Keratinocyte (primary cell): Measurements from ENCODE around the gene TUBGCP6. TPM values are rescaled to one million over a fixed set of nuclear protein-coding genes. Genes with fewer than 3 reads are reported as not detected.

Source experiments
- DNase-seq: peaks from one replicate; pipeline ENCODE4 v3.0.0-alpha.2; 2011; ENCODE audit warnings: low read depth, missing footprints, low spot score
- FAIRE-seq: peaks from 2 replicates; lab custom pipeline; 2011; peaks lifted over from hg19 to GRCh38; lab: Jason Lieb, UNC
- H2AFZ ChIP-seq: 2 replicates; pipeline ENCODE4 v1.6.0; 2012; ENCODE audit warnings: low read length, control low read depth, inconsistent platforms; ENCODE audit not compliant: control insufficient read depth
- H3K27ac ChIP-seq: 2 replicates; pipeline ENCODE4 v1.5.1; 2011; ENCODE audit warnings: low read length; ENCODE audit not compliant: control insufficient read depth, insufficient read depth
- H3K27me3 ChIP-seq: 3 replicates; pipeline ENCODE4 v1.6.0; 2011; ENCODE audit warnings: low read length; ENCODE audit not compliant: control insufficient read depth, insufficient read depth; ENCODE audit errors: extremely low read depth
- H3K36me3 ChIP-seq, 2 experiments: 2 replicates in 1 of 2; 3 replicates in 1 of 2; pipeline ENCODE4 v1.5.1; 2011; ENCODE audit warnings: low read length in 2 of 2, mild to moderate bottlenecking in 1 of 2; ENCODE audit not compliant: control insufficient read depth in 2 of 2, insufficient read depth in 2 of 2; ENCODE audit errors: extremely low read depth in 1 of 2
- H3K4me1 ChIP-seq: 3 replicates; pipeline ENCODE4 v1.5.1; 2011; ENCODE audit warnings: low read length; ENCODE audit not compliant: control insufficient read depth, insufficient read depth; ENCODE audit errors: extremely low read depth
- H3K4me2 ChIP-seq: 3 replicates; pipeline ENCODE4 v1.6.0; 2011; ENCODE audit warnings: low read depth, low read length; ENCODE audit not compliant: control insufficient read depth, insufficient read depth; ENCODE audit errors: extremely low read depth
- H3K4me3 ChIP-seq, 3 experiments: fragments of 200-600 bp in 1 of 3; sonication (generic) in 1 of 3; 2 replicates in 2 of 3; 3 replicates in 1 of 3; pipeline ENCODE4 v1.5.1; 2011 to 2016; ENCODE audit warnings: low read length in 3 of 3, mild to moderate bottlenecking in 3 of 3, control low read depth in 2 of 3, inconsistent platforms in 1 of 3, low read depth in 1 of 3, mixed read lengths in 1 of 3, mixed run types in 1 of 3, moderate library complexity in 1 of 3; ENCODE audit not compliant: control insufficient read depth in 2 of 3, insufficient read depth in 2 of 3; ENCODE audit errors: extremely low read depth in 1 of 3
- H3K79me2 ChIP-seq: 2 replicates; pipeline ENCODE4 v1.6.0; 2012; ENCODE audit warnings: low read length; ENCODE audit not compliant: control insufficient read depth, insufficient read depth
- H3K9ac ChIP-seq: 3 replicates; pipeline ENCODE4 v1.6.0; 2011; ENCODE audit warnings: low read length; ENCODE audit not compliant: control insufficient read depth, insufficient read depth; ENCODE audit errors: extremely low read depth
- H3K9me1 ChIP-seq: 3 replicates; pipeline ENCODE4 v1.6.0; 2011; ENCODE audit warnings: low read length; ENCODE audit not compliant: control insufficient read depth, insufficient read depth; ENCODE audit errors: extremely low read depth
- H3K9me3 ChIP-seq: 2 replicates; pipeline ENCODE4 v1.5.1; 2012; ENCODE audit warnings: low read depth, low read length; ENCODE audit not compliant: control insufficient read depth
- H4K20me1 ChIP-seq: 3 replicates; pipeline ENCODE4 v1.6.0; 2011; ENCODE audit warnings: low read length; ENCODE audit not compliant: control insufficient read depth, insufficient read depth; ENCODE audit errors: extremely low read depth
- EZH2 ChIP-seq: IDR thresholded peaks from one replicate; pipeline ENCODE4 v1.6.1; 2012; ENCODE audit warnings: inconsistent platforms, mild to moderate bottlenecking, low read length, moderate library complexity
- dilution Hi-C: fragments of 300-500 bp; cut with MboI; formaldehyde crosslinking; loops from one replicate; pipeline ENCODE4 v1.7.0; 2020; ENCODE audit warnings: low sequenced_read_pairs; ENCODE audit not compliant: extremely low pct_ligation_motif_present
- polyA plus RNA-seq, 5 experiments: library from polyadenylated mRNA; depleted of rRNA in 3 of 5; stranded (reverse) in 3 of 5; stranded (forward) in 1 of 5; unstranded in 1 of 5; fragments of >200 nt; gene quantifications; 1 replicate in 1 of 5; 2 replicates in 3 of 5; 3 replicates in 1 of 5; pipeline versions ENCODE4 v1.2.1 to v1.2.3, GENCODE V29; 2011 to 2012; ENCODE audit warnings: missing spikeins in 2 of 5, low read depth in 1 of 5, low replicate concordance in 1 of 5
- TF ChIP-seq, protein P1 (sequence below), 3 experiments: IDR thresholded peaks in 1 of 3; conservative IDR thresholded peaks in 1 of 3; optimal IDR thresholded peaks in 1 of 3; 2 replicates in 2 of 3; 3 replicates in 1 of 3; pipeline versions ENCODE3 to v1.5.1; 2011; ENCODE audit warnings: low read length in 3 of 3, mild to moderate bottlenecking in 3 of 3, moderate library complexity in 2 of 3, control low read depth in 1 of 3, inconsistent platforms in 1 of 3; ENCODE audit not compliant: insufficient read depth in 2 of 3; ENCODE audit errors: extremely low read depth in 1 of 3

TUBGCP6 gene
- polyA plus RNA-seq, 1 donor (not counting 4 experiments of a cell fraction or from before 2014, with no cell fraction given), result 10.1 TPM

DNA sequence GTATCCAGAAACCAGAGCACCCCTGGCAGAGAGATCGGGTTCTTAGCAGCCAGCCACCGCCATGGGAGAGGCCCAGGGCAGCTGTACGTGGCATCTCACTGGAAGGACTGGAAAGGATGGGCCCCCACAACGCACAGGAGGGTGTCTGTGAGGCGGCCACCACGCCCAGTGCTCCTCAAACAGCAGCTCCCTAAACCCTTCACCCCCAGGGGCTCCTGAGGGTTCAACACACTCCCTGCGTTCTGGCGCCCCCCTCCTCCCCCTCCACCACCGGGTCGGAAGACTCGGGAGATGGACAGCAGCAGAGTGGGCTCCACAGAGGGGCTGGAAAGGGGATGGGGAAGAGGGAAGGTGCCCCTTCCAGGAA is 15.6 kb upstream of the TUBGCP6 start:
- Histone ChIP-seq H3K4me2 (peak overlapping the region; percentile 63), H3K27me3 (no peaks in the 10 kb centered on the region), H2AFZ (peak overlapping the region; percentile 40), H3K9me3 (no peaks in the 10 kb centered on the region), H4K20me1 (no peaks in the 10 kb centered on the region), H3K9ac (peak overlapping the region; percentile 62), H3K9me1 (no peaks in the 10 kb centered on the region), H3K79me2 (no peaks in the 10 kb centered on the region), H3K4me3 (peak overlapping the region; percentile 29 to 57 (median 42)), H3K36me3 (peaks cover 0 to 2% of the 10 kb centered on the region in 2 experiments), H3K4me1 (peaks cover 14% of the 10 kb centered on the region), H3K27ac (no peak overlapping the region)
- no peak for FAIRE-seq
- TF ChIP-seq EZH2, result no peak
- TF ChIP-seq, protein P1, sequence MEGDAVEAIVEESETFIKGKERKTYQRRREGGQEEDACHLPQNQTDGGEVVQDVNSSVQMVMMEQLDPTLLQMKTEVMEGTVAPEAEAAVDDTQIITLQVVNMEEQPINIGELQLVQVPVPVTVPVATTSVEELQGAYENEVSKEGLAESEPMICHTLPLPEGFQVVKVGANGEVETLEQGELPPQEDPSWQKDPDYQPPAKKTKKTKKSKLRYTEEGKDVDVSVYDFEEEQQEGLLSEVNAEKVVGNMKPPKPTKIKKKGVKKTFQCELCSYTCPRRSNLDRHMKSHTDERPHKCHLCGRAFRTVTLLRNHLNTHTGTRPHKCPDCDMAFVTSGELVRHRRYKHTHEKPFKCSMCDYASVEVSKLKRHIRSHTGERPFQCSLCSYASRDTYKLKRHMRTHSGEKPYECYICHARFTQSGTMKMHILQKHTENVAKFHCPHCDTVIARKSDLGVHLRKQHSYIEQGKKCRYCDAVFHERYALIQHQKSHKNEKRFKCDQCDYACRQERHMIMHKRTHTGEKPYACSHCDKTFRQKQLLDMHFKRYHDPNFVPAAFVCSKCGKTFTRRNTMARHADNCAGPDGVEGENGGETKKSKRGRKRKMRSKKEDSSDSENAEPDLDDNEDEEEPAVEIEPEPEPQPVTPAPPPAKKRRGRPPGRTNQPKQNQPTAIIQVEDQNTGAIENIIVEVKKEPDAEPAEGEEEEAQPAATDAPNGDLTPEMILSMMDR (optimal IDR thresholded peaks at IDR 0.05 in 1 of 3, IDR thresholded peaks at IDR 0.05 in 1 of 3, conservative IDR thresholded peaks at IDR 0.05 in 1 of 3; ENCODE audit: extremely low read depth in 1 of 3, insufficient read depth in 2 of 3, low read length in 3 of 3), result no peak
- DNase-seq, result no peak
- dilution Hi-C loops, result no loop called here

DNA sequence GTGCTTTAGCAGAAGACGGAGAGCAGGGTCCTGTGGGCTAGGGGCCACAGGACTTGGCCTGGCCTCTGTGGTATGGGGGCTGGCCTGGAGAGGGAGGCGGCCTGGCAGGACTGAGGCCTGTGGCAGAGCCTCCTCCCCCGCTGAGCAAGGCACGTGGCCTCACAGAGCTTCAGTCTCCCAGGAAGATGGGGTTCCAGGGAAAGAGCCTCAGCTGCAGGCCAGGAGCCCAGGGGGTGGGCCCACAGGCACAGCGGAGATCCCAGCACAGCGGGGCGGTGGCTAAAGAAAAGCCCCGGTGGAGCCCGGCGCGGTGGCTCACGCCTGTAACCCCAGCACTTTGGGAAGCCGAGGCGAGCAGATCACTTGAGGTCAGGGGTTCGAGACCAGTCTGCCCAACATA is 14.5 kb upstream of the TUBGCP6 start:
- Histone ChIP-seq H3K4me1 (peaks cover 14% of the 10 kb centered on the region), H3K27ac (no peak overlapping the region), H3K9me3 (no peaks in the 10 kb centered on the region), H4K20me1 (no peaks in the 10 kb centered on the region), H3K4me2 (no peak overlapping the region), H3K4me3 (no peak overlapping the region), H3K36me3 (peaks cover 0 to 5% of the 10 kb centered on the region in 2 experiments), H2AFZ (no peak overlapping the region), H3K9ac (no peak overlapping the region), H3K9me1 (no peaks in the 10 kb centered on the region), H3K79me2 (no peaks in the 10 kb centered on the region), H3K27me3 (no peaks in the 10 kb centered on the region)
- FAIRE-seq, result no peak
- DNase-seq, result no peak
- TF ChIP-seq, protein P1 (optimal IDR thresholded peaks at IDR 0.05 in 1 of 3, IDR thresholded peaks at IDR 0.05 in 1 of 3, conservative IDR thresholded peaks at IDR 0.05 in 1 of 3; ENCODE audit: extremely low read depth in 1 of 3, insufficient read depth in 2 of 3, low read length in 3 of 3), result no peak
- TF ChIP-seq EZH2, result no peak
- dilution Hi-C loops, result no loop called here
